HL-60 (cell line): ENCODE measurements around the gene GNB1.

Source experiments
- DNase-seq, 2 experiments: peaks; one replicate each; pipeline ENCODE4 v3.0.0-alpha.2; 2010 to 2020; ENCODE audit warnings: low read depth in 1 of 2, low spot score in 1 of 2
- H3K27ac ChIP-seq: fragments of 250-450 bp; sonication (Bioruptor Pico); replicated peaks from 2 replicates; pipeline ENCODE4 v1.5.1; 2020; ENCODE audit warnings: mild to moderate bottlenecking, moderate library complexity
- H3K27me3 ChIP-seq: fragments of 250-450 bp; sonication (Bioruptor Pico); 2 replicates; pipeline ENCODE4 v1.5.1; 2021; ENCODE audit warnings: mild to moderate bottlenecking, moderate library complexity; ENCODE audit not compliant: insufficient read depth, poor library complexity, severe bottlenecking
- H3K4me3 ChIP-seq: replicated peaks from 2 replicates; pipeline ENCODE4 v1.5.1; 2011; ENCODE audit warnings: mild to moderate bottlenecking, control low read depth, low read length; ENCODE audit not compliant: insufficient read depth
- CTCF ChIP-seq: IDR thresholded peaks from one replicate; pipeline ENCODE4 v1.5.1; 2011; ENCODE audit warnings: low read length, control low read depth, inconsistent platforms; ENCODE audit not compliant: insufficient read depth
- GABPA ChIP-seq: IDR thresholded peaks from 2 replicates; pipeline ENCODE4 v1.6.1; 2012; ENCODE audit warnings: low read depth
- POLR2AphosphoS5 ChIP-seq: IDR thresholded peaks from 2 replicates; pipeline ENCODE4 v1.6.1; 2012; ENCODE audit warnings: low read depth
- REST ChIP-seq: IDR thresholded peaks from 2 replicates; pipeline ENCODE4 v1.6.1; 2012; ENCODE audit warnings: low read depth; ENCODE audit not compliant: insufficient replicate concordance
- SPI1 ChIP-seq: IDR thresholded peaks from 2 replicates; pipeline ENCODE4 v1.6.1; 2012; ENCODE audit warnings: low read depth, mild to moderate bottlenecking, borderline replicate concordance

Gene GNB1

DNA sequence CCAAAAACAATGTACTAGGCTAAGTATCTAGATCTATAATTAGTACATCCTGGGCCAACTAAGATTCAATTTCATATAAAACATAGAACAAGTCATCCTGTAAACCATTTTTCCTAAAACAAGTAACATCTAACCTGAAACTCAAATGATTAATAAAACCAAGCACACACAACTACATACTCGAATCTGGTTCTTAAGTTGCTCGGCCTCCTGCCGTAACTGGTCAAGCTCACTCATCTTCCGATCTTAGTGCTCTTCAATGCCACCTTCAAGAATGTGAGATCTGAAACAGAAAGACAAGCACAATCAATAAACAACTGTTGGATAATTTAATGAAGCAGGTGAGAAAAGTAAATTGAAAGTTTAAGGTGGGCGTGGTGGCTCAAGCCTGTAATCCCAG is 65.7 kb downstream of the GNB1 start:
- Histone ChIP-seq H3K4me3 (no peak overlapping the region), H3K27me3 (no peaks in the 10 kb centered on the region), H3K27ac (no peak overlapping the region)
- no peak for TF ChIP-seq REST
- no peak for TF ChIP-seq CTCF
- no peak for TF ChIP-seq SPI1
- no peak for TF ChIP-seq GABPA
- no peak for TF ChIP-seq POLR2AphosphoS5
- no peak for DNase-seq

GRCh38 chr1:1819762-1820161 is 71.1 kb downstream of the GNB1 start:
- TF ChIP-seq SPI1 (no peak), POLR2AphosphoS5 (no peak), CTCF (no peak), GABPA (no peak), REST (no peak)
- H3K27ac ChIP-seq = no peak overlapping the region

GRCh38 chr1:1817221-1817620 is 73.7 kb downstream of the GNB1 start:
- Histone ChIP-seq H3K4me3 (no peak overlapping the region), H3K27ac (no peak overlapping the region), H3K27me3 (no peaks in the 10 kb centered on the region)
- no peak for DNase-seq
- TF ChIP-seq SPI1 (no peak), GABPA (no peak)

More at GRCh38 chr1:1819762-1820161, 71.1 kb downstream of the GNB1 start:
- no peak for DNase-seq
- Histone ChIP-seq H3K27me3 (no peaks in the 10 kb centered on the region), H3K4me3 (no peak overlapping the region)

- DNase-seq = no peak
- no peak for TF ChIP-seq REST
- TF ChIP-seq POLR2AphosphoS5 = peak; percentile 44; the same call in 1 of the 2 replicates
- TF ChIP-seq CTCF = no peak
- H3K27me3 ChIP-seq = no peaks in the 10 kb centered on the region
- no peak overlapping the region for H3K27ac ChIP-seq
- no peak overlapping the region for H3K4me3 ChIP-seq
These were observed 75.1 kb downstream of the GNB1 start for GRCh38 chr1:1815606-1816281.
